KBM-7 (cell line): ENCODE measurements around the gene KCTD15.

Experiments used
- DNase-seq: peaks from one replicate; pipeline ENCODE4 v3.0.0-alpha.2; 2015
- in situ Hi-C: fragments of 300-500 bp; cut with MboI; formaldehyde crosslinking; loops from 2 replicates; pipeline ENCODE4 v1.14.3; 2020; ENCODE audit warnings: low sequenced_read_pairs, low pct_unique_long_range_greater_than_20kb, mixed read lengths

Gene KCTD15, protein sequence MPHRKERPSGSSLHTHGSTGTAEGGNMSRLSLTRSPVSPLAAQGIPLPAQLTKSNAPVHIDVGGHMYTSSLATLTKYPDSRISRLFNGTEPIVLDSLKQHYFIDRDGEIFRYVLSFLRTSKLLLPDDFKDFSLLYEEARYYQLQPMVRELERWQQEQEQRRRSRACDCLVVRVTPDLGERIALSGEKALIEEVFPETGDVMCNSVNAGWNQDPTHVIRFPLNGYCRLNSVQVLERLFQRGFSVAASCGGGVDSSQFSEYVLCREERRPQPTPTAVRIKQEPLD

DNA sequence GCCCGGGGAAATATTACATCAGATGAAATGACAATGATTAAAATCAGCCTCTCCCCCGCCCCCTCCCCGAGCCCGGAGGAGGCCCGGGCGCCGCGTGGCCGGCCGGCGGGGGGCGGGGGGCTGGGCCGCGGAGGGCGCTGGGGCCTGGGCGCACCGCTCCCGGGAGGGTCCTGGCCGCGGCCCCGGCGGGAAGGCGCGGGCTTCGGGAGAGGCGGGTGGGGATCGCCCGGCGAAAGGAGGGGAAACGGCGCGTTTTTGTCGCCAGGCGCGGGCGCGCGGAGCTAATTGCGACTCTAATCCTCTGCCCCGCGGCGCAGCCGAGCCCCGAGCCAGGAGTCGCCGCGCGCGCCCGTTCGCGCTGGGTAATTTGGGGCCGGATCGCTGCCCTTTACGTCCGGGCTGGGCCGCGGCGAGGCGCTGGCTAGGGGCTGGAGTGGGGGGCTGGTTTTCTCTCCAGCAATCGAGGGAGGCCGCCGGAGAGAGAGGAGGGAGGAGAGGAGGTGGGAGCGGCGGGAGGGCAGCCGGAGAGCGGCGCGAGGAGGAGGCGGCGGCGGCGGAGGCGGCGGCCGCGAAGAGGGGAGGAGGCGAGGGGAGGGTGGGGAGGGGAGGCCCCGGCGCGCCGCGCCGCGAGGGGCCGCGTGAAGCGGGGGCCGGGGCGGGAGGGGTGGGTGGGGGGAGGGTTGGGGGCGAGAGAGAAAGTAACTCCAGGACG, at the start of gene KCTD15:
Gene KCTD15, plus strand, starts transcription at position 707 of the 712 bp plus-strand sequence. CDS start 3,585 bp downstream, outside the sequence.
- DNase-seq, result peak; percentile 53
- in situ Hi-C loops, result no loop called here

GRCh38 chr19:33747273-33747672, 49.4 kb upstream of the KCTD15 start:
- in situ Hi-C loops, result no loop called here
- no peak for DNase-seq

- no peak for DNase-seq
- in situ Hi-C loops, result no loop called here
Measured at GRCh38 chr19:33748231-33748630, 48.4 kb upstream of the KCTD15 start.

DNA sequence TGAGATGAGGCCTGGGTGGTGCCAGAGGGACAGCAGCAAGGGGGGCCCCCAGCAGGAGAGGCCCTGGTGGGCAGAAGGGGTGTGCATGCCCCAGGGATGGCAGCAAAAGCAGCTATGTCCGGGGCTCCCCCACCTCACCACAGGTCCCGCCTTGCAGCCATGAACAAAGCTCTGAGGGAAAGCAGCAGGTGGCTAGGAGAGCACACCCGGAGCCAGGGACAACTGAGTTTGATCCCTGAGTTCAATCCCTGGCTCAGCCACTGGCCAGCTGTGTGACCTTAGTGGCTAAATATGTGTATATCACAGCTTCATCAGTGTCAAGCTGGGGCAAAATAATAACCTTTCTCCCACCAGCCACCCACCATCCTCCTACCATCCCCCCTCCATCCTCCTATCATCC, 47.7 kb upstream of the KCTD15 start:
- DNase-seq, result no peak
- in situ Hi-C loops, result no loop called here

GRCh38 chr19:33749619-33750175, 47.0 kb upstream of the KCTD15 start:
- no peak for DNase-seq
- in situ Hi-C loops, result loop anchor here (25.0 kb wide), 2 partner anchors 312 to 512 kb away; partner anchors contain the start of gene SLC7A10

GRCh38 chr19:33750587-33751435, 45.9 kb upstream of the KCTD15 start:
- no peak for DNase-seq
- in situ Hi-C loops, result loop anchor here (25.0 kb wide), 2 partner anchors 314 to 514 kb away; partner anchors contain the start of gene SLC7A10

DNA sequence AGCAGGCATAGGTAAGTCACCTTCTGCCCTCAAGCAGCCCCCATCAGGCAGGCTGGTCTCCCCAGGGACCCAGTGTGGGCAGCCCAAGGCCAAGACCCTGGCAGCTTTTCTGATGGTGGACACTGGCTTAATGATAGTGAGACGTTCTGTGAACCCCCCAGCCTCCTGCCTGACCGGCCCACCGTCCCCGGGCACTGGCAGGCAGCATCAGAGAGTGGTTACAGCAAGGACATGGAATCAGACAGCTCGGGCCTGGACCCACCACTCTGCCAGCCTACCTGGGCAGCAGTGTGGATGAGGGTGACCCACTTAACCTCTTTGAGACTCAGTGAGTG, 45.3 kb upstream of the KCTD15 start:
- in situ Hi-C loops, result loop anchor here (25.0 kb wide), 2 partner anchors 314 to 514 kb away; partner anchors contain the start of gene SLC7A10
- no peak for DNase-seq

DNA sequence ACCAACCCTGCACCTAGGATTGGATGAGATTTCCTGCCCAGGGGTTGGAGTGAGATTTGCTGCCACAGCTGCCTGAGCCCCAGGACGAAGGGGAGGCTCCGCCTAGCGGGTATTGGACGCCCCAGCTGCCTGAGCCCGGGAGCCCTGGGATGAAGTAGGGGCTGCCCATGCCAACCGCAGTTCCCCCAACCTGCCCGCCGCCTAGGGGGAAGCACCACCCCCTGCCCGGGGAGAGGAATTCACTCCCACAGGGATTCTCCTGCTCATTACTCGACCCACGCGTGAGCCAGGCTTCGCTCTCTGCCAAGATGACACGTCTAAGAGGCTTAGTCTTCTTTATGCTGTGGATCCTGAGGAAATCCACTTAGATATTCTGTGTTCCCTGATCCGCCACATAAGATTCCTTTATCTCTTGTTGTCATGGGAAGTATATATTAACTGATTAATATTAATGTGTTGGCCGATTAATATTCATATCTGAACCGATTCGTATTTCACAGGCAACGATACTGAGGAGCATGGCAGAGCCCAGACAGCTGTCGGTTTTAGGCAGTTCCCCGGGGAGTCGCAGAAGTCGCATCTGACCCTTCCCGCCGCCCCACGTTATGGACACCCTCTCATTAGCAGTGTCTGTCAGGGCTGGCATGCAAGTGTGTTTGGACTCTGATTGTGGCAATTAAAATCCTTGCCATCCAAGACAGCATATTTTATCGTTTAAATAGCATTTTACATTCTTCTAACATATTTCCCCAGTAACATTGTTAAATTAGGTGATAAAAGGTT, 44.5 kb upstream of the KCTD15 start:
- DNase-seq, result no peak
- in situ Hi-C loops, result loop anchor here (25.0 kb wide), 2 partner anchors 315 to 515 kb away; partner anchors contain the start of gene SLC7A10

DNA sequence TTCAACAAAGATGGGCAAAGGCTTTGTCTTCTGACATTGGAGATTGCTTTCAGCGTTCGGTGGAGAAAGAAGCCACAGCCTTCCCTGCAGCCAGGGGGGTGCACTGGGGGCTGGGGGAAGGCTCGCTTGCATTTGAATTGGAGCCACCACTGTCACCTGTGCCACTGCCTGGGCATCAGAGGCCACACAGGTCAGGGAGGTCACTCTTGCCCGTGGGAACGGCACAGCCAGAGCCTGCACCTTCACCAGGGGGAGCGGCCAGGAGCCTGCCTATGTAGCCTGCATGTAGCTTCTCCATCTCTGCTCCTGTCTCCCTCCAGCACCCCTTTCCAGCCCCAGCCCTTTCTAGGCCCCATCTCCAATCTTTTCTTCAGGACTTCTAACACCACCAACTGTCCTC, 43.7 kb upstream of the KCTD15 start:
- DNase-seq, result no peak
- in situ Hi-C loops, result loop anchor here (25.0 kb wide), 2 partner anchors 316 to 516 kb away; partner anchors contain the start of gene SLC7A10

DNA sequence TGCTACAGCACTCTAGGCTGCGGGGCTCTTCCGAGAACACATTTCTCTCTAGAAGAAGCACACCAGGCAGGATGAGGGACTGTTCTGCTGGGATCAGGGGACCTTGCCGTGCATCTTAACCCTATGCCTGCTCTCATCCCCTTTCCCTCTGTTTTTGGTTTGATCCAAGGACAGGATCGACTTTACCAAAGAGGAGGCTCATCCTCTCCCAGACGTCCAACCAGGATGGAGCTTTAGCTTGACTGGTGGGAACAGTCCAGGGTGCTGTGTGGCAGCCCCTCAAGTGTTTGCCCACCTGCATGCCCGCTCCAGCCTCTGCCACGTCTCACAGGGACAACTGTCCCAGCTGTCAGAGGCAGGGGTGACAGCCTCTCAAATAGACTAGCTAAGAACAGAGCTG, 42.3 kb upstream of the KCTD15 start:
- in situ Hi-C loops, result loop anchor here (25.0 kb wide), 2 partner anchors 317 to 517 kb away; partner anchors contain the start of gene SLC7A10

DNA sequence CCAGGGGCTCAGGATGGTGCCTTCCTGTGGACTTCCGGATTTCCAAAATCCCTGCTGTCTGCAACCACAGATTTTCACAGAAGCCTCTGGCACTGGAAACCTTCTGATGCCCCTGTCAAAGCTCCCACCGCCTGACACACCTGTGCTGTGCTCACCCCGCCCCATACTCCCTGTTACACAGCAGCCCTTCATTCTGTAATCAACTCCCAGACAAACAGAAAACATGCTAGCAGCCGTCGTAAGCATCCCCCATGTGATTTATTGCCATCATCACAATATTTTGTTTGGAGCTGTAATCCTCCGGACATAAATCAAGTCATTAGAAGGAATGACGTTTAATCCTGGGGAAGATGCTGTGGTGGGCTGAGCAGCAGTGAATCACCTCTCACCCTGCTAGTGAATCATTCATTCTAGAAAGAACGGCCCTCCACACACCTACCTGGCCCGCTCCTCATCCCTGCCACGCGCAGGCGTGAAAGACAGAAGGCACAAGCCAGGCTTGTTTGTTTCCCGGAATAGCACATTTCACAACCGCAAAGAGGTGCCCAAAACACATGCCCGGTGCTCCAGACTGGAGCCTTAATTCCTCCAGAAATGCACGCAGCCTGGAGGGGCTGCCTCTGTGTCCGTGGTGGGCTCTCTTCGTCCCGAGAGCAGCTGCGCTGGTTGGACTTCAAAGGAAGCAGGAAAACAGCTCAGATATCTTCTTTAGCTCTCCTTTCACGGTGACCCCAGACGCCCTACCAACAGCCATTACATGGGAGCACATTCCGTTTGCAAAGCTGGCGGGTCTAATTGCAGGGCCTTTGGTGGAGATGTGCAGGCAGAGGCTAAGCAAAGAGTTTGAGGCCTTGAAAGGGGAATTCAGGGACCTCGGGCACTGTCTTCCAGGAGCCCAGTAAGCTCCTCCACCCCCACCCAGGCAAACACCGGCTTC, 41.3 kb upstream of the KCTD15 start:
- no peak for DNase-seq
- in situ Hi-C loops, result loop anchor here (25.0 kb wide), 2 partner anchors 318 to 518 kb away; partner anchors contain the start of gene SLC7A10

More for the DNA sequence above, 42.3 kb upstream of the KCTD15 start:
- no peak for DNase-seq

- no peak for DNase-seq
- in situ Hi-C loops, result loop anchor here (25.0 kb wide), 2 partner anchors 319 to 519 kb away; partner anchors contain the start of gene SLC7A10
Measured at GRCh38 chr19:33756177-33756576, 40.5 kb upstream of the KCTD15 start.

DNA sequence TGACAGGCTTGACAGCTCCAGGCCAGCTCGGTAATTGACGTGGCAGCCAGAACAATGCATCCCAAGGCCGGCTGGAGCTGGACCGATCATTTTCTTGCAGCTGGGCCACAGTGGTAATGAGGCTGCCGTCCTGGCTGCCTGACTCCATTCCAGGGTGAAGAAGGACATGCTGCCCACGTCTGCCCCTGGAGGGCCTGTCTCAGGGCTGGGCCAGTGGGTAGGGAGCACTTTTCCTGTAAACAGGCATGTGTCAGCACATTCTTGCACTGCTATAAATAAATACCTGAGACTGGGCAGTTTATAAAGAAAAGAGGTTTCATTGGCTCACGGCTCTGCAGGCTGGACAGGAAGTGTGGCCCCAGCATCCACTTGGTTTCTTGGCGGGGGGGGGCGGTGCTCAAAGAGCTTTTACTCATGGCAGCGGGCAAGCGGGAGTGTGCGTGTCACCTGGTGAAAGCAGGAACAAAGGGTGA, 38.1 kb upstream of the KCTD15 start:
- DNase-seq, result no peak
- in situ Hi-C loops, result loop anchor here (25.0 kb wide), 2 partner anchors 321 to 521 kb away; partner anchors contain the start of gene SLC7A10

- DNase-seq, result no peak
- in situ Hi-C loops, result loop anchor here (25.0 kb wide), 2 partner anchors 322 to 522 kb away; partner anchors contain the start of gene SLC7A10
Measured at GRCh38 chr19:33759356-33759755, 37.3 kb upstream of the KCTD15 start.

GRCh38 chr19:33763633-33764371, 32.9 kb upstream of the KCTD15 start:
- DNase-seq, result no peak
- in situ Hi-C loops, result loop anchor here (25.0 kb wide), 2 partner anchors 327 to 527 kb away; partner anchors contain the start of gene SLC7A10

DNA sequence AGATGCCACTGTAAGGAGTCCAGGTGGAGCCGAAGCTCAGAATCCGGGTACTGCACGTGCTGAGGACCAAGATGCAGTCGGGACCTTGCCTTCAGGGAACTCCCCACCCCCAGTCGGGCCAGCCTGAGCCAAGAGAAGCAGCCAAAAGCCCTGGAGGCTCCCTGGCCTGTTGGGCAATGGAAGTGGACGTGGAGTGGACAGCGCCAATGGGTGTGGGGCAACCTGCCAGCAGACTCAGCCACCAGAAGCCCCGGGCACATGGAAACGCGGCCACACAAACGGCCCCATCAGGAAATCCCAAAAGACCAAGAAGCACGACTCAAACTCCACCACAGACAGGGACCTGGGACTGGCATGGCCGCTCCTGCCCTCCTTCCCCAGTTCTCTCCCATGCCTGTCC, 30.0 kb upstream of the KCTD15 start:
- no peak for DNase-seq
- in situ Hi-C loops, result loop anchor here (25.0 kb wide), 2 partner anchors 329 to 529 kb away; partner anchors contain the start of gene SLC7A10
